Ishikawa (cell line): Measurements from ENCODE around the gene MACROD2.

ENCODE experiments used
- CEBPB ChIP-seq: IDR thresholded peaks from 2 replicates; pipeline ENCODE4 v1.6.1; 2012
- CREB1 ChIP-seq: IDR thresholded peaks from 2 replicates; pipeline ENCODE4 v1.6.1; 2012; ENCODE audit warnings: low read depth
- EGR1 ChIP-seq: IDR thresholded peaks from 2 replicates; pipeline ENCODE4 v1.6.1; 2012
- EP300 ChIP-seq: IDR thresholded peaks from 2 replicates; pipeline ENCODE4 v1.6.1; 2012; ENCODE audit warnings: borderline replicate concordance
- FOXM1 ChIP-seq: IDR thresholded peaks from 2 replicates; pipeline ENCODE4 v1.6.1; 2012; ENCODE audit warnings: low read depth, borderline replicate concordance
- NFIC ChIP-seq: IDR thresholded peaks from 2 replicates; pipeline ENCODE4 v1.6.1; 2012
- RAD21 ChIP-seq: IDR thresholded peaks from 2 replicates; pipeline ENCODE4 v1.6.1; 2012; ENCODE audit warnings: low read depth
- TAF1 ChIP-seq: IDR thresholded peaks from 2 replicates; pipeline ENCODE4 v1.6.1; 2012; ENCODE audit warnings: low read depth, mild to moderate bottlenecking
- TCF12 ChIP-seq: IDR thresholded peaks from 2 replicates; pipeline ENCODE4 v1.6.1; 2012; ENCODE audit warnings: low read depth
- TEAD4 ChIP-seq: IDR thresholded peaks from 2 replicates; pipeline ENCODE4 v1.6.1; 2012
- YY1 ChIP-seq: IDR thresholded peaks from 2 replicates; pipeline ENCODE4 v1.6.1; 2012; ENCODE audit warnings: low read depth
- ZBTB7A ChIP-seq: IDR thresholded peaks from 2 replicates; pipeline ENCODE4 v1.6.1; 2012; ENCODE audit warnings: low read depth
- TF ChIP-seq, protein P1 (sequence below): IDR thresholded peaks from 2 replicates; pipeline ENCODE4 v1.6.1; 2012
- TF ChIP-seq, protein P2 (sequence below): IDR thresholded peaks from 2 replicates; pipeline ENCODE4 v1.6.1; 2012; ENCODE audit warnings: low read depth, mild to moderate bottlenecking
- TF ChIP-seq, protein P3 (sequence below): IDR thresholded peaks from 2 replicates; pipeline ENCODE4 v1.6.1; 2012

MACROD2 gene

DNA sequence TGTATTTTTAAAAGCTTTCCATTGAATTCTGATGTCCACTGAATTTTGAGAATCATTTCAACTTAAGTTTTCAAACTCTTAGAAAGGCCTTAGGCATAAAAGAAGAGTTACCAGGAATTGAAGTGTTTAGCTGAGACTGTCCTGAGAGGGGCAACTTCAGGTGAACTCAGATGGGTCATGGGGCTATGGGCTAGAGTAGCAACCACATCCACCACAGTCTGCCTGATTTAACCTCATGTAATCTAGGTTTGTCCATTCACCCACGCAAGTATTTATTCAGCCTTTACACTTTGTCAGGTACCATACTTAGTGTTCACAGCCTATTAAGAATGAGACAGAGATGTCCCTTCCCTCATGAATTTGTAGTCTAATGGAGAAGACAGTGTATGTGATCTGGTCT lies 2076.9 kb downstream of the MACROD2 start:
- no peak for TF ChIP-seq CEBPB
- TF ChIP-seq, protein P1, sequence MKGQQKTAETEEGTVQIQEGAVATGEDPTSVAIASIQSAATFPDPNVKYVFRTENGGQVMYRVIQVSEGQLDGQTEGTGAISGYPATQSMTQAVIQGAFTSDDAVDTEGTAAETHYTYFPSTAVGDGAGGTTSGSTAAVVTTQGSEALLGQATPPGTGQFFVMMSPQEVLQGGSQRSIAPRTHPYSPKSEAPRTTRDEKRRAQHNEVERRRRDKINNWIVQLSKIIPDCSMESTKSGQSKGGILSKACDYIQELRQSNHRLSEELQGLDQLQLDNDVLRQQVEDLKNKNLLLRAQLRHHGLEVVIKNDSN: no peak
- TF ChIP-seq ZBTB7A: no peak
- TF ChIP-seq EGR1: no peak

GRCh38 chr20:16078172-16078898 lies 2083.0 kb downstream of the MACROD2 start:
- TF ChIP-seq RAD21: no peak
- TF ChIP-seq, protein P1: no peak
- no peak for TF ChIP-seq CEBPB
- TF ChIP-seq EP300: no peak
- TF ChIP-seq, protein P2, sequence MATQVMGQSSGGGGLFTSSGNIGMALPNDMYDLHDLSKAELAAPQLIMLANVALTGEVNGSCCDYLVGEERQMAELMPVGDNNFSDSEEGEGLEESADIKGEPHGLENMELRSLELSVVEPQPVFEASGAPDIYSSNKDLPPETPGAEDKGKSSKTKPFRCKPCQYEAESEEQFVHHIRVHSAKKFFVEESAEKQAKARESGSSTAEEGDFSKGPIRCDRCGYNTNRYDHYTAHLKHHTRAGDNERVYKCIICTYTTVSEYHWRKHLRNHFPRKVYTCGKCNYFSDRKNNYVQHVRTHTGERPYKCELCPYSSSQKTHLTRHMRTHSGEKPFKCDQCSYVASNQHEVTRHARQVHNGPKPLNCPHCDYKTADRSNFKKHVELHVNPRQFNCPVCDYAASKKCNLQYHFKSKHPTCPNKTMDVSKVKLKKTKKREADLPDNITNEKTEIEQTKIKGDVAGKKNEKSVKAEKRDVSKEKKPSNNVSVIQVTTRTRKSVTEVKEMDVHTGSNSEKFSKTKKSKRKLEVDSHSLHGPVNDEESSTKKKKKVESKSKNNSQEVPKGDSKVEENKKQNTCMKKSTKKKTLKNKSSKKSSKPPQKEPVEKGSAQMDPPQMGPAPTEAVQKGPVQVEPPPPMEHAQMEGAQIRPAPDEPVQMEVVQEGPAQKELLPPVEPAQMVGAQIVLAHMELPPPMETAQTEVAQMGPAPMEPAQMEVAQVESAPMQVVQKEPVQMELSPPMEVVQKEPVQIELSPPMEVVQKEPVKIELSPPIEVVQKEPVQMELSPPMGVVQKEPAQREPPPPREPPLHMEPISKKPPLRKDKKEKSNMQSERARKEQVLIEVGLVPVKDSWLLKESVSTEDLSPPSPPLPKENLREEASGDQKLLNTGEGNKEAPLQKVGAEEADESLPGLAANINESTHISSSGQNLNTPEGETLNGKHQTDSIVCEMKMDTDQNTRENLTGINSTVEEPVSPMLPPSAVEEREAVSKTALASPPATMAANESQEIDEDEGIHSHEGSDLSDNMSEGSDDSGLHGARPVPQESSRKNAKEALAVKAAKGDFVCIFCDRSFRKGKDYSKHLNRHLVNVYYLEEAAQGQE: no peak
- TF ChIP-seq CREB1: no peak
- TF ChIP-seq EGR1: no peak
- no peak for TF ChIP-seq FOXM1
- no peak for TF ChIP-seq YY1
- no peak for TF ChIP-seq ZBTB7A
- no peak for TF ChIP-seq TCF12
- TF ChIP-seq TEAD4: no peak
- TF ChIP-seq NFIC: no peak
- TF ChIP-seq TAF1: no peak
- TF ChIP-seq, protein P3, sequence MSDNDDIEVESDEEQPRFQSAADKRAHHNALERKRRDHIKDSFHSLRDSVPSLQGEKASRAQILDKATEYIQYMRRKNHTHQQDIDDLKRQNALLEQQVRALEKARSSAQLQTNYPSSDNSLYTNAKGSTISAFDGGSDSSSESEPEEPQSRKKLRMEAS: no peak

- TF ChIP-seq NFIC (no peak), CREB1 (no peak), TEAD4 (no peak), FOXM1 (no peak), TCF12 (no peak)
- TF ChIP-seq, protein P2: no peak
- TF ChIP-seq, protein P3: no peak
Observed at GRCh38 chr20:16081421-16081820, 2086.1 kb downstream of the MACROD2 start.

GRCh38 chr20:16082051-16082550 lies 2086.8 kb downstream of the MACROD2 start:
- TF ChIP-seq ZBTB7A (no peak), NFIC (no peak), CREB1 (no peak), EGR1 (no peak), TCF12 (no peak), YY1 (no peak), CEBPB (no peak), EP300 (no peak), RAD21 (no peak), FOXM1 (no peak), TEAD4 (no peak), TAF1 (no peak)
- TF ChIP-seq, protein P2: no peak
- TF ChIP-seq, protein P1: no peak
- TF ChIP-seq, protein P3: no peak
